ENCODE results near the gene MYOM1.

MYOM1 gene

GRCh38 chr18:3117493-3118192, 102.1 kb downstream of the MYOM1 start:
- DNase-seq (ENCODE audit: low spot score): no peak

GRCh38 chr18:3115447-3116030, 104.2 kb downstream of the MYOM1 start:
- no peak for DNase-seq (ENCODE audit: low spot score)

DNA sequence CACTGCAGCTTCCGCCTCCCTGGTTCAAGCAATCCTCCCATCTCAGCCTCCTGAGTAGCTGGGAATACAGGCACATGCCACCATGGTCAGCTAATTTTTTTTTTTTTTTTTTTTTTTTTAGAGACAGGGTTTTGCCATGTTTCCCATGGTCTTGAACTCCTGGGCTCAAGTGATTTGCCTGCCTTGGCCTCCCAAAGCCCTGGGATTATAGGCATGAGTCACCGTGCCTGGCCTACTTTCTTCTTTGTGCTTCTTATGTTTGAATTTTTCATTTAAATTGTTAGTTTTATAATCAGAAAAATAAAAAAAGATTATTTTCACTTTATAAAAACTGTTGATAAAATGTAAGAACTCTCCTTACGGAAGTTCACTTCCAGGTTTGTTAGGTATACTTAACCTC, 105.3 kb downstream of the MYOM1 start:
- no peak for DNase-seq (ENCODE audit: low spot score)

DNA sequence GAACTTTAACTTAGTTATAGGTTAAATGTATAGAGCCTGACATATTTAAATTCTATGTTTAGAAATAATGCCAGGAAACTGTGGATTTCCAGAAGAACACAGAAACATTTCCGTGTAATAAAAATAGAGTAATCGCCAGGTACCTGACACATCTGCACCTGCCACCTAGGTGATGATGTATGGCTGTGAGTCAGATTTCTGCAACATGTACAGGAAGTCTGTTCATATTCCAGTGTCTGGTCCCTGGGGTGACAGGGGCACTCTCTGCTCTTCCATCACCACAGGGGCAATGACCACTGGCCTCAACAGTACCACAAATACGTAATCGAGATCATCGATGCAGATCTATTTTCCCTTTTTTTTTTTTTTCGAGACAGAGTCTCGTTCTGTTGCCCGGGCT, 105.7 kb downstream of the MYOM1 start:
- no peak for DNase-seq (ENCODE audit: low spot score)

GRCh38 chr18:3111523-3112240, 108.1 kb downstream of the MYOM1 start:
- no peak for DNase-seq (ENCODE audit: low spot score)

DNA sequence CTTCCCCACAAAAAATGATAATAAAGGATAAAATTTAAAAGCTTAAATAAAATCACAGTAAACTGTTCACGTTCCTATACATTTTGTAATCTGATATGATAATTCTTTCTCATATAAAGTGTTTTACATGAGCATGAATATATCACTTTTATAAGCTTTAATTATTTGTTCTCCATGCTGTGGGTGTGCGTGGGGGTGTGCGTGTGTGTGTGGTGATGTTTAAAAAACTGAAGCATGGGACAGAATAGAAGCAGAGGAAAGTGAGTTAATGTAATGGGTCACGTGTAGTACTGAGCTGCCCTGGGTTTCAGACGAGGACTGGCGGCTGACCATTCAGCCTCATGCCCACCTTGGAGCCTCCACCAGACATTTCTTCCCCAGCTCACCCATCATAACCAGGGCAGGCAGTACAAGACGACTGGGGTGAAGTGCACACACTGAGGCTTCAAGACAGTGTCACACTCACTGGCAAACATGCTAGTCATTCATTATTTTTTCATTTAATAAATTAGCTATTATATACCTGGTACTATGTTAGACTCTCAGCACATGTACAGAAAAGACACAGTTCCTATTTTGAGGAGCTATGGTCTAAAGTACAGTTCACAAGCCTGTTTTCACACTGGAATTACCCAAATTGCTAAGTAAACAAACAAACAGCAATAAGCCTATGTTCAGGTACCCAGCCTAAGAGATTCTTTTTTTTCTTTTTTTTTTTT, 109.6 kb downstream of the MYOM1 start:
- DNase-seq (ENCODE audit: low spot score): no peak

DNA sequence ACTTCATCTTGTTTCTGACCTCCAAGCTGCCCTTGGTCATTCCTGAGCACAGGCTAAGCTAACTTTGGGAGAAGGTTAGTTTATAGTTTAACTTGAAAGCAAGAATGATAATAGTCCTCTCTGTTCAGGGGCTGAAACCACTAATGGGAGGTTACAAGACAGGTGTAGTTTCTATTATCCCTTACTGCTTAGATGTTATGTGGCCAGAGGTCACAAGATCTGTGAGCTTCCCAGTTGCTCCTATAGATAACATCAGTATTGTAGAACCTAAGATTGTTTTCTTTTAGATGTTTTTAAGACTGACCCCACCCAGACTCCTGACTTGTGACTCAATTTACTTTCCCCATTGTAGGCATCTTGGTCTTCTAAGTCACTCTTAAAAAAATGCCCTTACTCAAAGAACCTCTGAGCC, 112.0 kb downstream of the MYOM1 start:
- no peak for DNase-seq (ENCODE audit: low spot score)

DNA sequence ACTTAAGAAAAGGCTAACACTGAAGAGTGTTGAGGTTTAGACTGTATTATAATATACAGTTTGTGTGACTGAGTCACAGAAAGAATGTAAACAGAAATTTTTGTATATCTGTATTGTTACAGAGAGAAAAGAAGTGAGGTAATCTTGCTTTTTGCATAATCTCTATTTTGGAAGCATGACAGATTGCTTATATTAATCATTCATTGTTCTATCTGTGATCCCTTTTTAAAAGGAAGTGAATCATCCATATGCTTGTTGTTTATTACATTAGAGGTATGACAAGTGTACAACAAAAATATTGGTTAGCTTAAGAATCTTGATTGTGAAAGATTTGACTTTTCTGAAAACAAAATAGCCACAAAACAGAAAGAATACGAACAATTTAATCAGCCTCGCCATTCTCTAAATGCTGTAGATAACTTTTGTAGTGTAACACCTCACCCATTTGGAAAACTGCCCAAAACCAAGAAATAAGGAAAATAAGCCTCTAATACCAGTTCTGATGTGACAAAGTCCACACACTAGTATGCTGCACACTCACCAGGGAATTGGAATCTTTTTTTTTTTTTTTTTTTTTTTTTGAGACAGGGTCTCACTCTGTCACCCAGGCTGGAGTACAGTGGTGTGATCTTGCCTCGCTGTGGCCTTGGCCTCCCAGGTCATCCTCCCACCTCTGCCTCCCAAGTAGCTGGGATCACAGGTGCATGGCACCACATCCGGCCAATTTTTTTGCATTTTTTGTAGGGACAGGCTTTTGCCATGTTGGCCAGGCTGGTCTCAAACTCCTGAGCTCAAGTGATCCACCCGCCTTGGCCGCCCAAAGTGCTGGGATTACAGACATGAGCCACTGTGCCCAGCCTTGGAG, 115.3 kb downstream of the MYOM1 start:
- no peak for DNase-seq (ENCODE audit: low spot score)

GRCh38 chr18:3103576-3103975, 116.2 kb downstream of the MYOM1 start:
- DNase-seq (ENCODE audit: low spot score): no peak

GRCh38 chr18:3102983-3103382, 116.8 kb downstream of the MYOM1 start:
- no peak for DNase-seq (ENCODE audit: low spot score)

GRCh38 chr18:3100498-3101132, 119.2 kb downstream of the MYOM1 start:
- DNase-seq (ENCODE audit: low spot score): no peak

GRCh38 chr18:3099327-3099726, 120.4 kb downstream of the MYOM1 start:
- no peak for DNase-seq (ENCODE audit: low spot score)

DNA sequence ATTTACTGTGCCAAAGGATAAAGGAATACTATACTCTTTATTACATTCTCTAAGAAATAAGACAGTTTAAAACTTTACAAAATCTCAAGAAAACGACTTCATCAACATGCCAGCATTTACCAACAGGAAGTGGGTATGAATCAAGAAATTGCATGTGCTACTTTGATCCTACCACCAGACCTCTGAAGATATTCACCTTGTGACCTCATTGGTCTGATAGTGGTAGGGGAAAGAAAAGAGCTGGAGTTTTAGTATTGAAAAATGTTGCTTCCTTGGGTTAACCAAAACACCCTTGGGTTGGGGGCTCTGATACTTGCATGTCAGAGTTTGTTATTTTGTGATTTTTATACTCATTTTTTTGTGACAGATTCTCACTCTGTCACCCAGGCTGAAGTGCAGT, 122.7 kb downstream of the MYOM1 start:
- no peak for DNase-seq (ENCODE audit: low spot score)

GRCh38 chr18:3095921-3096320, 123.8 kb downstream of the MYOM1 start:
- no peak for DNase-seq (ENCODE audit: low spot score)

DNA sequence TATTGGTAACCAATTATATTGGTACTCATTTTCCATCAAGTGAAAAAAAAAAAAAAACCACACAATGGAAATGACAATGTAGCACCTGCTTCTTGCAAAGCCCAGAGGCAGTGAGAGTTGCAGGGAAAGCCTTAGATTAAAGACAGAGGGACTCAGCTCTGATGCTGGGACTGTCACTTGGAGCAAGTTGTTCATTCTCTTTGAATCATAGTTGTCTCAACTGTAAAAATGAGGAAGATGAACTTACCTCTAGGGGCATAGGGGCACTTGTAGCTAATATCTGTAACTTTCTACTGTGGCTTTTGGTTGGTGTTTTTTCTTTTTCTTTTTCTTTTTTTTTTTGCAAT, 125.5 kb downstream of the MYOM1 start:
- DNase-seq (ENCODE audit: low spot score): no peak

DNA sequence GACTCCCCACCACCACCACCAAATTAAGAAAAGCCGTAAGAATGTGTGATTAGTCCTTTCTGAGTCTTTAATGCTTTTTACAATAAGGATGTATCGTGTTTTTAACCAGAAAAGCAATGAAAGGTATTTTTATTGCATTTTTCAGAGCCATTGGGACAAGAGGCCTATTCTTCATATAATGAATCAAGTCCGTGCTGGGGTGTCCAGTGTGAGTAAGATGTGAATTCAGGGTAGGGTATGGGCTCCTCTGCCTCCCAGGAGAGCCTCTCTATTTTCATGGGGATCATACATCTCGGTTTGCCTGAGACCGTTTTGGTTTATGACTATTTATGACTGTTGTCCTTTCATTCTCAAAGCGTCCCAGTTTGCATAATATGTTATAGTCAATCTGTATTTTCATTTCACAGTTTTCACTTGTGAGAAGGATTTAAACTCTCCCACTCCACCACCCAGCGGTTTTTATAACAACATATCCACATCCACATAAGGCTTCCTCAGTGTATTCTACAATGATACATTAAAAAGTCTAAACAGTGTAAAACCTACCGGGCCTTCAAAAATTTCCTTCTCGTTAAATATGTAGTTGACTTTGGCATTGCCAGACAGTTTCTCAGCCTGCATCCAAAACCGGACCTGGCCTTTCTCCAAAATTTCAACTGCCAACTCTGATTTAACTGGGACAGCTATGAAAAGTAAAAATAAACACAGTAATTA, 126.0 kb downstream of the MYOM1 start:
- DNase-seq (ENCODE audit: low spot score): no peak

GRCh38 chr18:3092727-3093126, 127.0 kb downstream of the MYOM1 start:
- DNase-seq (ENCODE audit: low spot score): no peak

GRCh38 chr18:3089579-3089978, 130.2 kb downstream of the MYOM1 start:
- no peak for DNase-seq (ENCODE audit: low spot score)

DNA sequence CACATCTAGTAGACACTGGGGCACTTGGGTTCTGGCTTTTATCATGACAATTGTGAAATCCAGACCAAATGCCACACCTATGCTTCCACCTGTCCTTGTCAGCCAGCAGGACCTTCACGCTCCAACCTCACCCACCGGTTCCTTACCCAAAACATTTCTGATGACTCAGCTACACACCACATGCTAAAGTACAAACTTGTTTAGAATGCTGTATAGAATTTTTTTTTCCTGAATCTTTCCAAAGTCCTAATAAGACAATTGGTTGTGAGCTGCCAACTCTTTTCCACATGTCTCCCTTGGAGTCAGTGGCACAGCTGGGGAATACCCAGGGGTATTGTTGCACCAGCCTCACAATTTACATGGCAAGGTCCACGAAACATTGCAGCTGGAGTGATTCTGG, 131.3 kb downstream of the MYOM1 start:
- DNase-seq (ENCODE audit: low spot score): no peak

DNA sequence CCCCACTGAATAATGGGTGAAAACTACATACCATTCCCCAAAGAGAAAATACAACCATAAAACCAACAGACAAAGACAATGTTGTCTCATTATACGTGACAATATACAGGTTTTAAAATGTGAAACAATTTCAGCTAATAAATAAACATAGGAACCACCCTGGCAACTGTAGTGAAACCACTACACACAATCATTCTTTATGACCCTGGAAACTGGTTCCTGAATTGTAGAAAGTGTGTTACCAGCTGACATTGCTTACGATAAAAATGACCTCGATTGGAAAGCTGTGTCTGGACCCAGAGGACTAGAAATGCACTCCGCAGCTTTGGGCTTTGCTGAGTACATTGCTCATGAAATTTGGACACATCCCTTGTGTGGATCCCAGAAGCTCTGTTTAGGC, 132.9 kb downstream of the MYOM1 start:
- DNase-seq (ENCODE audit: low spot score): no peak

DNA sequence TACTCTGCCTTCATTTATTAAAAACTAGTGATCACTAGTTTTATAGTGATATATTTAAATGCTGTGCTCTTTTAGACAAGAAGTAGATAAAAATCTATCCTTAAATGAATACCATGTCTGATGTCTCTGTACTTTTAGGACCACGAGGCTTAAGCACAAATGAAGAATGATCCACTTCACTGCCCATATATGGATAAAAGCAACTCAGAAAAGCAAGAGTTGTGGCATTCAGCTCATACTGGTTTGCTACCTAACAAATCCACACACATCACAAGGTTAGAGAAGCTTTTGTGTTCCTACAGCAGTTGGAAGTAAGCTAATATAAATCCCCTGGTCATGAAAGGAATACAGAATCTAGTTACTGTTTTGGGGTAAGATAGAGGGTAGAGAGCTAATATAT, 134.2 kb downstream of the MYOM1 start:
- DNase-seq (ENCODE audit: low spot score): no peak

All from putamen (tissue), 1 donor.